HepG2 (cell line): ENCODE results near the gene UBR4. TPM values are rescaled to one million over a fixed set of nuclear protein-coding genes. Genes with fewer than 3 reads are reported as not detected.

ENCODE experiments used
- ATAC-seq: fragments of 200-7000 bp; cut with Tn5 transposase; 3 replicates; pipeline ENCODE4 v1.9.1; 2020; ENCODE audit warnings: mild to moderate bottlenecking, moderate library complexity
- BruUV-seq: library from RNA; stranded (reverse); fragments of 400-500 nt; replicated peaks from 2 replicates; lab custom pipeline; 2021; lab: Mats Ljungman, UMichigan
- CTCF ChIA-PET: fragments of 300-600 bp; formaldehyde crosslinking; extraction: SDS; loops from one replicate; lab custom pipeline; 2021; ENCODE audit warnings: low total read pairs, inconsistent platforms, low intra/inter-chr PET ratio; lab: Yijun Ruan, JAX
- POLR2A ChIA-PET: fragments of 350-600 bp; sonication (Branson Sonifier 250); formaldehyde crosslinking; loops from one replicate; lab custom pipeline; 2020; ENCODE audit warnings: antibody characterized with exemption, inconsistent platforms; lab: Yijun Ruan, JAX
- DNase-seq: peaks from one replicate; pipeline ENCODE4 v3.0.0-alpha.2; 2015; ENCODE audit warnings: low spot score
- FAIRE-seq: peaks from 3 replicates; lab custom pipeline; 2011; peaks lifted over from hg19 to GRCh38; lab: Jason Lieb, UNC
- H2AFZ ChIP-seq: one replicate; pipeline ENCODE4 v1.6.1; 2011; ENCODE audit warnings: low read length, inconsistent platforms
- H3K27ac ChIP-seq: fragments of 300-600 bp; 3 replicates; pipeline ENCODE4 v1.8.0; 2011; ENCODE audit warnings: mixed run types, mild to moderate bottlenecking, mixed read lengths, low read length, inconsistent platforms; ENCODE audit not compliant: insufficient read depth; ENCODE audit errors: extremely low read length
- H3K27me3 ChIP-seq, 2 experiments: fragments of 200-600 bp in 1 of 2; 2 replicates in 1 of 2; 3 replicates in 1 of 2; pipeline versions ENCODE4 v1.6.0 to v1.8.0; 2011; ENCODE audit warnings: low read length in 2 of 2, mild to moderate bottlenecking in 2 of 2, moderate library complexity in 2 of 2, inconsistent platforms in 1 of 2; ENCODE audit not compliant: insufficient read depth in 2 of 2, control insufficient read depth in 1 of 2
- H3K36me3 ChIP-seq, 2 experiments: fragments of 200-600 bp in 1 of 2; replicated peaks in 1 of 2; 2 replicates in 1 of 2; 3 replicates in 1 of 2; pipeline versions ENCODE4 v1.5.1 to v1.8.0; 2011; ENCODE audit warnings: low read length in 2 of 2, inconsistent platforms in 1 of 2; ENCODE audit not compliant: insufficient read depth in 2 of 2, control insufficient read depth in 1 of 2
- H3K4me1 ChIP-seq: 2 replicates; pipeline ENCODE4 v1.5.1; 2012; ENCODE audit warnings: low read length, inconsistent platforms; ENCODE audit not compliant: insufficient read depth
- H3K4me2 ChIP-seq: 2 replicates; pipeline ENCODE4 v1.6.0; 2011; ENCODE audit warnings: low read depth, low read length, inconsistent platforms
- H3K4me3 ChIP-seq, 3 experiments: fragments of 200-600 bp in 1 of 3; sonication (generic), shearing (Covaris generic) in 1 of 3; replicated peaks in 1 of 3; 2 replicates each; pipeline ENCODE4 v1.5.1; 2011 to 2016; ENCODE audit warnings: low read length in 3 of 3, inconsistent platforms in 2 of 3, low read depth in 2 of 3, mild to moderate bottlenecking in 2 of 3, control low read depth in 1 of 3, mixed read lengths in 1 of 3; ENCODE audit not compliant: insufficient read depth in 1 of 3
- H3K79me2 ChIP-seq: one replicate; pipeline ENCODE4 v1.6.1; 2011; ENCODE audit warnings: low read length, inconsistent platforms; ENCODE audit not compliant: insufficient read depth
- H3K9ac ChIP-seq: 2 replicates; pipeline ENCODE4 v1.6.0; 2011; ENCODE audit warnings: mild to moderate bottlenecking, low read depth, low read length, inconsistent platforms; ENCODE audit not compliant: insufficient read depth
- H3K9me3 ChIP-seq: 2 replicates; pipeline ENCODE4 v1.5.1; 2012; ENCODE audit warnings: mild to moderate bottlenecking, low read length
- H4K20me1 ChIP-seq: 2 replicates; pipeline ENCODE4 v1.6.0; 2011; ENCODE audit warnings: inconsistent platforms, mild to moderate bottlenecking, low read length, moderate library complexity; ENCODE audit not compliant: insufficient read depth
- JUND ChIP-seq: sonication (generic); formaldehyde crosslinking; IDR thresholded peaks from 2 replicates; pipeline ENCODE4 v1.8.0; 2022; ENCODE audit warnings: mild to moderate bottlenecking, missing genetic modification reagents
- MIXL1 ChIP-seq: IDR thresholded peaks from 2 replicates; pipeline ENCODE4 v1.6.1; 2016
- NAIF1 ChIP-seq: sonication (generic); formaldehyde crosslinking; IDR thresholded peaks from 2 replicates; pipeline ENCODE4 v1.5.0; 2020; ENCODE audit warnings: mild to moderate bottlenecking, missing genetic modification reagents, borderline replicate concordance
- ONECUT2 ChIP-seq: sonication (generic); formaldehyde crosslinking; IDR thresholded peaks from 2 replicates; pipeline ENCODE4 v1.4.0; 2020; ENCODE audit warnings: missing genetic modification reagents
- PHF8 ChIP-seq: sonication (generic); formaldehyde crosslinking; IDR thresholded peaks from 2 replicates; pipeline ENCODE4 v1.5.0; 2020; ENCODE audit warnings: missing genetic modification reagents
- RARA ChIP-seq: IDR thresholded peaks from 2 replicates; pipeline ENCODE4 v1.6.1; 2016; ENCODE audit warnings: missing genetic modification reagents, missing compliant biosample characterization
- RNF2 ChIP-seq: fragments of 450-650 bp; conservative IDR thresholded peaks from 2 replicates; pipeline ENCODE4 v1.6.1; 2016; ENCODE audit warnings: low read depth
- TCF12 ChIP-seq, 2 experiments: fragments of 450-650 bp in 1 of 2; sonication (generic) in 1 of 2; formaldehyde crosslinking in 1 of 2; IDR thresholded peaks; 2 replicates each; pipeline versions ENCODE4 v1.6.1 to v1.8.0; 2017 to 2022; ENCODE audit warnings: antibody characterized with exemption in 1 of 2, mild to moderate bottlenecking in 1 of 2, missing genetic modification reagents in 1 of 2, moderate library complexity in 1 of 2
- TFDP1 ChIP-seq: IDR thresholded peaks from 2 replicates; pipeline ENCODE4 v1.6.1; 2016; ENCODE audit warnings: missing compliant biosample characterization, missing genetic modification reagents, borderline replicate concordance
- TOPORS ChIP-seq: sonication (generic); formaldehyde crosslinking; IDR thresholded peaks from 2 replicates; pipeline ENCODE4 v1.8.0; 2023; ENCODE audit warnings: mild to moderate bottlenecking, missing genetic modification reagents
- ZBTB38 ChIP-seq: sonication (generic); formaldehyde crosslinking; IDR thresholded peaks from 2 replicates; pipeline ENCODE4 v1.5.1; 2020; ENCODE audit warnings: mild to moderate bottlenecking, missing genetic modification reagents
- ZFP36L1 ChIP-seq: sonication (generic); formaldehyde crosslinking; IDR thresholded peaks from 2 replicates; pipeline ENCODE4 v1.8.0; 2022; ENCODE audit warnings: mild to moderate bottlenecking, missing genetic modification reagents, moderate library complexity
- ZNF333 ChIP-seq: sonication (generic); formaldehyde crosslinking; IDR thresholded peaks from 2 replicates; pipeline ENCODE4 v1.4.0; 2020; ENCODE audit warnings: mild to moderate bottlenecking, missing genetic modification reagents, borderline replicate concordance
- ZNF510 ChIP-seq: sonication (generic); formaldehyde crosslinking; IDR thresholded peaks from 2 replicates; pipeline ENCODE4 v1.4.0; 2020; ENCODE audit warnings: low read depth, mild to moderate bottlenecking, missing genetic modification reagents
- ZNF569 ChIP-seq: sonication (generic); formaldehyde crosslinking; IDR thresholded peaks from 2 replicates; pipeline ENCODE4 v1.5.0; 2020; ENCODE audit warnings: mild to moderate bottlenecking, missing genetic modification reagents, moderate library complexity, borderline replicate concordance
- ZNF576 ChIP-seq: sonication (generic); formaldehyde crosslinking; IDR thresholded peaks from 2 replicates; pipeline ENCODE4 v1.4.0; 2020; ENCODE audit warnings: mild to moderate bottlenecking, missing genetic modification reagents
- ZNF792 ChIP-seq: IDR thresholded peaks from 2 replicates; pipeline ENCODE4 v1.6.1; 2016
- ZNF841 ChIP-seq: sonication (generic); formaldehyde crosslinking; IDR thresholded peaks from 2 replicates; pipeline ENCODE4 v1.8.1; 2023; ENCODE audit warnings: missing genetic modification reagents, borderline replicate concordance
- ZSCAN25 ChIP-seq: sonication (generic); formaldehyde crosslinking; IDR thresholded peaks from 2 replicates; pipeline ENCODE4 v1.8.0; 2022; ENCODE audit warnings: mild to moderate bottlenecking, missing genetic modification reagents
- WGBS: methylation state at CpG from one replicate; pipeline ENCODE4 v1.1.6; 2017; ENCODE audit warnings: low lambda C conversion rate; 5-methylcytosine and 5-hydroxymethylcytosine counted together
- in situ Hi-C: cut with HindIII; loops from 2 replicates; pipeline ENCODE4 v1.10.0; 2017; ENCODE audit warnings: low pct_unique_long_range_greater_than_20kb; ENCODE audit not compliant: extremely low pct_ligation_motif_present
- intact Hi-C: fragments of 100-400 bp; cut with micrococcal nuclease; formaldehyde crosslinking; loops from one replicate; pipeline ENCODE4 v1.10.0; 2022; ENCODE audit not compliant: unreplicated experiment
- polyA plus RNA-seq, 8 experiments: library from polyadenylated mRNA; depleted of rRNA in 3 of 8; stranded (reverse) in 7 of 8; unstranded in 1 of 8; fragments of >200 nt; fragmentation: Illumina TruSeq in 4 of 8; extraction: Trizol in 4 of 8; gene quantifications; 2 replicates each; pipeline versions ENCODE4 v1.2.1 to v1.2.3, GENCODE V29; 2011 to 2016; ENCODE audit warnings: low read depth in 4 of 8, missing spikeins in 1 of 8, mixed read lengths in 1 of 8; ENCODE audit not compliant: insufficient read depth in 1 of 8
- total RNA-seq, 5 experiments: library from RNA; depleted of rRNA; stranded (reverse); fragments of >200 nt; fragmentation: Illumina TruSeq; extraction: Trizol; gene quantifications; 2 replicates each; pipeline ENCODE4 v1.2.3, GENCODE V29; 2016; ENCODE audit warnings: low read depth in 1 of 5

UBR4 gene
- total and polyA plus RNA-seq, 2 of the 13 experiments (the other 11 are each of a cell fraction or from before 2014, with no cell fraction given) = 59.1 to 106 TPM

- no peak for TF ChIP-seq TFDP1 (CRISPR knock-in tag)
Measured at GRCh38 chr1:19254416-19254815, 44.4 kb upstream of the UBR4 start (continued).

- BruUV-seq = no TSS peak
- Histone ChIP-seq H3K4me1 (peaks cover 38% of the 10 kb centered on the region), H3K27me3 (no peaks in the 10 kb centered on the region; a peak in 1 of 5 replicates), H2AFZ (no peak within 1 kb of the TSS), H3K4me2 (peak within 1 kb of the TSS; percentile 88), H3K36me3 (peaks cover 5 to 26% of the 10 kb centered on the region in 2 experiments), H4K20me1 (peaks cover 4% of the 10 kb centered on the region), H3K4me3 (peak within 1 kb of the TSS; percentile 61 to 97 (median 91)), H3K9ac (peak within 1 kb of the TSS; percentile 92), H3K79me2 (peaks cover 82% of the 10 kb centered on the region), H3K27ac (peak within 1 kb of the TSS; percentile 98), H3K9me3 (no peaks in the 10 kb centered on the region)
- FAIRE-seq = peak; percentile 64
- POLR2A ChIA-PET = interaction anchor here (0.5 to 2.2 kb wide), 11 partner anchors 10 to 105 kb away, joined by 3 to 21 read pairs (median 5); partner anchors contain the start of genes AKR7A2 and SLC66A1
- intact Hi-C loops = loop anchor here (2.0 kb wide), 1 partner anchor 59 kb away; no protein-coding TSS in a partner anchor
- CTCF ChIA-PET = no interaction called here
- peak; percentile 70 for DNase-seq
- WGBS = 2% methylated on average over 11 of the region's 81 CpGs
- ATAC-seq = peak; percentile 93
- in situ Hi-C loops = no loop called here
- TF ChIP-seq MIXL1 (peak; percentile 37; the same call in 1 of the 2 replicates), ZFP36L1 (CRISPR knock-in tag) (no peak), TCF12 (IDR thresholded peaks at IDR 0.05) (no peak), TCF12 (CRISPR knock-in tag; IDR thresholded peaks at IDR 0.05) (no peak), RARA (CRISPR knock-in tag) (no peak; the same call in 1 of the 2 replicates), ZNF576 (CRISPR knock-in tag) (peak; percentile 91; the same call in 1 of the 2 replicates), ZSCAN25 (CRISPR knock-in tag) (peak; percentile 65; the same call in 1 of the 2 replicates), PHF8 (CRISPR knock-in tag) (peak; percentile 77), ZNF510 (peak; percentile 93; the same call in 1 of the 2 replicates), ZBTB38 (CRISPR knock-in tag) (peak; percentile 74), NAIF1 (CRISPR knock-in tag) (0 out of 2 replicates have a peak, but pooled peaks have one; percentile 28), ONECUT2 (CRISPR knock-in tag) (peak; percentile 14; the same call in 1 of the 2 replicates), TOPORS (CRISPR knock-in tag) (peak; percentile 46; the same call in 1 of the 2 replicates), ZNF333 (CRISPR knock-in tag) (peak; percentile 90; the same call in 1 of the 2 replicates), JUND (CRISPR knock-in tag) (peak; percentile 52; the same call in 1 of the 2 replicates), ZNF792 (peak; percentile 64), ZNF841 (CRISPR knock-in tag) (no peak), RNF2 (peak; percentile 96), ZNF569 (CRISPR knock-in tag) (no peak)
Measured at GRCh38 chr1:19251305-19252196, 41.5 kb upstream of the UBR4 start, which contains the start of the genes EMC1 and MRTO4. Gene EMC1, minus strand, starts transcription at chr1:19251524. Its CDS starts 15 bp downstream, at chr1:19251509. Gene MRTO4, plus strand, starts transcription at chr1:19251805. Its CDS starts 31 bp downstream, at chr1:19251836.
